HG03354 (cell line): ENCODE measurements around the gene GOLT1A.

Experiments
- ATAC-seq: cut with Tn5 transposase; IDR thresholded peaks from one replicate; pipeline ENCODE4 v1.9.1; 2021; ENCODE audit warnings: mild to moderate bottlenecking; ENCODE audit not compliant: unreplicated experiment, poor library complexity, severe bottlenecking

GOLT1A gene

DNA sequence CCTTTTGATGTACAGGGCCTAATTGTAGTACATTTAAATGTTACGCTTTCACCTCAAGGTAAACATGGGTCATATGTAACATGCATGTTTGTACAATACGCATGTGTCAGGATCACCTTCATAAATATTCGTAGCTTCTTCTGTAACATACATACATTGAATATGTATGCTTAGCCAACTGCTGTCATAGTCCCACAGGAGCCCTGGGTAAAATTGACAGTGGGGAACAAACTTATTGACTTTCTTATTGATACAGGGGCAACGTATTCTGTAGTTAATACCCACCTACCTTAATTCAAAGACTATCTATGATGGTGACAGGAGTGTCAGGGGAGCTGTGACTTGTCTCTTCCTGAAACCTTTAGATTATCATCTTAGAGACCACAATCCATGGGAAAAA, 43.9 kb downstream of the GOLT1A start:
- ATAC-seq: no peak

DNA sequence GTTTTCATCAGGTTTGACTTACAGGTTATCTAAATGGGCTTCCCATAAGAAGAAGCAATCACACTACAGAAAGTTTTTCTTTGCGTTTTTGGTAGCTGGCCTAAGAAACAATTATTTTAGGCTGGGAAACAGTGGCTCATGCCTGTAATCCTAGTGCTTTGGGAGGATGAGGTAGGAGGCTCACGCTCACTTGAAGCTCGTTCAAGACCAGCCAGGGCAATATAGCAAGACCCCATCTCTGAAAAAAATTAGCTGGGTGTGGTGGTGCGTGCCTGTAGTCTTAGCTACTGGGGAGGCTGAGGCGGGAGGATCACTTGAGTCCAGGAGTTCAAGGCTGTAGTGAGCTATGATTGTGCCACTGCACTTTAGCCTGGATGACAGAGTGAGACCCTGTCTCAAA, 46.1 kb downstream of the GOLT1A start:
- ATAC-seq: no peak

DNA sequence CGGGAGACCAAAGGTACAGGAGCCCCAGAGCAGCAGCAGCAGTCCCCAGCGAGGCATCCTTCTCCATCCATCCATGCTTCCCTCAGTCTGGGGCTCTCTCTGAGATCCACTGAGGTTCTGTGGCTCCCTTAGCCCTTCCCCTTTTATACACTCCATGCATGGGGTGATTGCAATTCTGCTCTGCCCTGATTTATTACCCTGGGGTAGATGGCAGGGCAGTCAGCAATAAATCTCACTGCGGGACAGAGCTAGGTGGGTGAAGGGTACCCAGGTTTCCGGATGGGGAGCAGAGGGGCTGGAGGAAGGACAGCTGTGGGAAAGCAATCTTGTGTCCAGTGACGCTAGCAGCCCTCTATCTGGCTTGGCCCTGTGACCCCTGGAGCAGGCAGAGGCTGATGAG, 47.6 kb downstream of the GOLT1A start, which contains the start of gene REN:
TSS of gene REN (minus strand) at position 119 of the 400 bp plus-strand sequence. CDS start at position 75, 44 bp downstream.
- no peak for ATAC-seq

DNA sequence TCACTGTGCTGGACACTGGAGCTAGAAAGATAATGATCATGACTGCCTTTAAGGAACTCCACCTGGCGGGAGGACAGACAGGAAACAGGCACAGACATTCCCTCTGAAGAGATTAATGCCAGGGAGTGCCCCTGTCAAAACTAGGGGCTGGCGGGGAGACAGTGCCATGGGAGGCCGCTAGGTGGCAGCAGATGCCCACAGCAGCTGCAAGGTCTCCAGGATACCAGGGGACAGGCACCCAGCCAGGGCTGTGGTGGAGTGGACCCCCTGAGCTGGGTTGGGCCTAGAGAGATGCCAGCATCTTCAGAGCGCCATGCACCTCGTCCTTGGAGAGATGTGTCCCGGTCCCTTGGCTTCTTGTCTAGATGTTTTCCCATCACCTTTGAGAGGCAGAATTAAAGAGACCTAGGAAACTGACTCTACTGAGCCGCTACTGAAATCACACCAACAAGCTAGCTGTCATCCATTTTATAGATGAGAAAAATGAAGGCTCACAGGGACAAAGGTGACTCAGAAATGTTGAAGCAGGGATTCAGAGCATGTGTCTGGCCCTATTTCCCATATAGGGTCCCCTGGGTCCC, 51.2 kb downstream of the GOLT1A start:
- ATAC-seq: peak; percentile 68

DNA sequence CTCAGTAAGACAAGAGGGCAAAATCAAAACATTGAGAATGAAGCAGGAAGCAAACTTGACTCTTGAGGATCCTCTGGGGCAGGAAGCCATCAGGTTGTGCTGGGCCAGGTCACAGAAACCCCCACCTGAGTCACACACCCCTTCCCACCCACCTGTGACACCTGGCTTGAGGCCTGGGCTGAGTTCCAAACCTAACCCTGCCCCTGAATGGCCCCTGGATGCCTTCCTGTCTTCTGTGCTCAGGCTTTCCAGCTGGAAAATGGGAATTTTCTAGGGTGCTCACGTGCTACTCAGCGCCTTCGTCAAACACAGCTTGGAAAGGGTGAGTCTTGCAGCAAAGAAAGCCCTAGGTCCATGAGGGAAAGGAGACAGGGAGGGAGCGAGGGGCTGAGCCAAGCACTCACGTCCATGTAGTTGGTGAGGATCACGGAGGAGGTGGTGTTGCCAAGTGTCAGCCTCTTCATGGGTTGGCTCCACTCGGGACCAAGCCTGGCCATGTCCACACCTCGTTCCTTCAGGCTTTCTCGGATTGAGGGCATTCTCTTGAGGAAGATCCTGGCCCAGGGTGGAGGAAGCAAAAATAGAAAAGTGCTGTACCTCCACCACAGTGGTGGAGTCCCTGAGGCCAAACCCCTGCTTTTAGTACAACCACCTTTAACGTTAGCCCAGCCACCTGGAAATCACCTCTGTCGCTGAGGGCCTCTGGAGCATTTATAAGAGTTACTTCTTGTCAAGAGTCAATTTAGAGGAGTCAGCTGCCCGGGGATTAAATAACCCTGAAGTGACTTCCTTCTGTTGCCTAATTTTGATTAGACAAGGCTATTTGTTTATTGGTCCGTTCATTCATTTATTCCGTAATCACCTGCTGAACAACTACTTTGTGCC, 51.9 kb downstream of the GOLT1A start:
- ATAC-seq: no peak

DNA sequence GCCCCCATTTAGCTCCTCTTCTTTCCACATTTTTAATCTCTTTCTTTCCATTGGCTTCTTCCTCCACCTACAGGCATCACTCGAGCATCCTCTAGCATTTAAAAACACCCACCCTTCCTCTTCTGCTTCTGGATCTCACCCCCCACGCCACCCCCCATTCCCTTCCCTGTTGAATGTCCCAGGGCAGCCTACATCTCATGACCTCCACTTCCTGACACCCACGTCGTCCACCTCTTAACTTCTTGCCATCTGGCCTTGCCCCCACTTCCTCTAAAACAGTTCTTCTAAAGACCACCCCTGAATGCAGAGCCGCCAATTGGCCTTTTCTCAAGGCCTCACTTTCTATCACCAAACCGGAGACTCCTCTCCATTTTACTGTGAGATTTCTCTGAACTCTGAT, 55.8 kb downstream of the GOLT1A start:
- ATAC-seq: no peak

DNA sequence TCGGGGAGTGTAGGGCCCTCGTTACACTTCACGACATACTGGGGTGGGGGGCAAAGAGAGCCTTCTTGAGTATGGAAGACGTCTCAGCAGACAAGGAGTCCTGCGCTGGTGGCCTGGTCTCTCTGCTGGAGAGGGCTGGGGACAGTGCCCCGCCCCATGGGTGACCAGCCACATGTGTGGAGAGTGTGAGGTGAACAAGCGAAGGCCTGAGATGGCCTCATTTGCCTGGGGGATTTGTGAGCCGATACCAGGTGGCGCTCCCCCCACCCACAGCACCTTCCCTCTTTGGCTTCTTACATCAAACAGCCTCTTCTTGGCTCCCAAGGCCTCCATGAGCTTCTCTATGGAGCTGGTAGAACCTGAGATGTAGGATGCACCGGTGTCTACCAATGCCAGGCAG, 57.9 kb downstream of the GOLT1A start:
- no peak for ATAC-seq

DNA sequence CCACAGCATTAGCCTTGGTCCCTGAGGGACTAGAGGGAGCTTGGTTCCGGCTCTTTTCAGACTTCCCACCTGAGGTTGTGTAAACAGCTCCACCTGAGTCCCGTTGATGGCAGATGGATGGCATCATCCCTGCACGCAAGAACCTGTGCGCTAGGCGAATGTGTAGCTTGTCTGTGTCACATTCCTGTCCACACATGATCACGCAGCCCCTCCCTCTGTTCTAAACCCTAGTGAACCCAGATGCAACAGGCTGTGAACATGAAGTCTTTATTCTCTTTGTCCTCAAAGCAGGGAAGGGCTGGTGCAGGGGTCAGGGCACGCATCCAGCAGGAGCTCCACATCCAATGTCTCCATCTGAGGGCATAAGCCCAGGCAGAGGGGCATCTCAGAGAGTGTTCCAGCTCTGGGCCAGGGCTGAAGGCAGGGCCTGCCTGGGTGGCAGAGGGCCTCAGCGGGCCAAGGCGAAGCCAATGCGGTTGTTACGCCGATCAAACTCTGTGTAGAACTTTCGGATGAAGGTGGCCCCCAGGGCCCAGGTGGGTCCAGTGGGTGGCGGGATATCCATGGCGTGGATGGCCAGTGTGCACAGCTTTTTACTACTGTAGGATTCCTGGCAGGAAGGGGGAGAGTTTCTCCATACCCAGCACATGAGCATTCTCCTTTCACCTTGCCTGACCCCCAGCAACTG, 59.1 kb downstream of the GOLT1A start:
- no peak for ATAC-seq

DNA sequence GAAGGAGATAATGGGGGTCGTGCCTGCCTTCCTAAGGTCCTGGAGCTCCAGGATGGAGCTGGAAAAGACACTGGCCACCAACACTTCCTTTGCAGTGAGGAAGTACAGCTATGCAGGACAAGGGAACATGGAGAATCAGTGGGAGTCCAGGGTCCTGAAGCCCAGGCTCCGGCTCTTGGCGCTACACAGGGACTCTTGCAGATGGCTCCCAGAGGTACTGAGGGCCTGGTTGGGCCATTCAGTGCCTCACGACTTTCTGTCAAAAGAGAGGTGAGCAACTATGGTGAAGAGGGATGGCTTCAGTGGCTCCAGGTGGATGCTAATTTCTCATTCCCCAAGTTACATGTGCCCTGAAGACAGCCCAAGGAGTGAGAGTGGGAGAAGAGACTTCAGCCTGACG, 60.1 kb downstream of the GOLT1A start:
- no peak for ATAC-seq

DNA sequence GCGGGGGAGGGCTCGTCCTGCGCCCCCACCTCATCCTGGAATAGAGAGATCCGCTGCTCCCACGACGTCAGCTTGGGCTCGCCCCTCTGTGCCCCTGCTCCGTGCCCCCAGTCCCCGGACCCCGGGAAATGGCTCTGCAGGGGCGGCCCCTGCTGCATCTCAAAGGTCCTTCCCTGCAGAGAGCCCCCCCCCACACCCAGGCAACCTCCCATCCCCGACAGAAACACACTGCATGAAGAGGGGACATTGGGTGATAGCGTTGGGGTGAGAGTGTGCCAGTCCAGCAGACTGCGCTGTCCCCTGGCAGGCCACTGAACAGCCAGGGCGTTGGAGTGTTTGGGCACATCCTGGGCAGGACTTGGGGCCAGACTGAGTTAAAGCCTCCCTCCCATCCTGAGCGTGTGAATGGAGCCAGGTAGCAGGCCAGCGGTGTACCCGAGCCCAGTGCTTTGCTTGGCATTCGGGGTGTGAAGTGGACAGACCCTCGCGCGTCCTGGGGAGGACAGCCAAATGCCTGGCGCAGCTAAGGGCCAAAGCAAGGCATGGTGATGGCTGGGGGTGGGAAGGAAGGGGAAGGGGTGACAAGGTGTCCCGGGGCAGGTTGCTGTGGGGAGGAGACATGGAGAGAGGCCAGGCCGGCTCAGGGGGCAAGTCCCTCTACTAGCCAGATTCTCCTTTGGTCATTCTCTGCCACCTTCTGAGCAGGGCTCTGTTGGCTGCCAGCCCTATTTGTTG, 61.3 kb downstream of the GOLT1A start:
- ATAC-seq: no peak

DNA sequence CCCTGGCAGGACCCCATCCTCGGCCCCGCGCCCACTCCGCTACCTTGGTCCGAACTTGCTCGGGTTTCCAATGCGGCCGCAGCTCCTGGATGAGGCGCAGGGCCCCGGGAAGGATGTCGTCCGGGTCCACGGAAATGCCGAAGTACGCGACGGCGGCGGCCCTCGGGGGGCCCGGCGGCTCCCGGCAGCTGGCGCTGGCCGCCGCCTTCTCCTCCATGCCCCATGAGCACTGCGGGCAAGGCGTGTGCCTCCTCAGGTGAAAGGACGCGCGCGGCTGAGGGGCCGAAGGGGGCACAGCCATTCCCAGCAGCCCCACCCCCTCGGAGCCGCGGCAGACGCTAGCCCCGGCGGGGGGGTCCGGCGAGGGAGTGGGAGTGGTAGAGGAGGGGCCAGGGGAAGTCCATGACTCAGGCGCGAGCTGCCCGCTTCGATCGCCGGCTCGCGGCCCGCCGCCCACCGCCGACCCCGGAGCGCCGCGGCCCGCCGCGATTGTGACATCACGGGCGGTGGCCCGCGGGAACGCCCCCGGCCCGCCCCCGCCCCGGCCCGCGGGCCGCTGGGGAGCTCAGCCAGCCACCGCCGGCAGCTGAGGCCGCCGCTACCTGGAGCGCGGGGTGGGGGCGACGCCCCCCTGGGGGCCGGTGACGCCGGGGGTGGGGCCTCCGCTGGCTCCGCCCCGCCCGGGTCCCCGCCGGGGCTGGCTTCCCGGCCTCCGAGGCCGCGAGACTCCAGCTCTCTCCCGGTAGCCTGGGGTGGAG, 62.1 kb downstream of the GOLT1A start, which contains the start of gene ETNK2:
TSS of gene ETNK2 (minus strand) at position 493 of the 758 bp plus-strand sequence. CDS start at position 301, 192 bp downstream.
- no peak for ATAC-seq

DNA sequence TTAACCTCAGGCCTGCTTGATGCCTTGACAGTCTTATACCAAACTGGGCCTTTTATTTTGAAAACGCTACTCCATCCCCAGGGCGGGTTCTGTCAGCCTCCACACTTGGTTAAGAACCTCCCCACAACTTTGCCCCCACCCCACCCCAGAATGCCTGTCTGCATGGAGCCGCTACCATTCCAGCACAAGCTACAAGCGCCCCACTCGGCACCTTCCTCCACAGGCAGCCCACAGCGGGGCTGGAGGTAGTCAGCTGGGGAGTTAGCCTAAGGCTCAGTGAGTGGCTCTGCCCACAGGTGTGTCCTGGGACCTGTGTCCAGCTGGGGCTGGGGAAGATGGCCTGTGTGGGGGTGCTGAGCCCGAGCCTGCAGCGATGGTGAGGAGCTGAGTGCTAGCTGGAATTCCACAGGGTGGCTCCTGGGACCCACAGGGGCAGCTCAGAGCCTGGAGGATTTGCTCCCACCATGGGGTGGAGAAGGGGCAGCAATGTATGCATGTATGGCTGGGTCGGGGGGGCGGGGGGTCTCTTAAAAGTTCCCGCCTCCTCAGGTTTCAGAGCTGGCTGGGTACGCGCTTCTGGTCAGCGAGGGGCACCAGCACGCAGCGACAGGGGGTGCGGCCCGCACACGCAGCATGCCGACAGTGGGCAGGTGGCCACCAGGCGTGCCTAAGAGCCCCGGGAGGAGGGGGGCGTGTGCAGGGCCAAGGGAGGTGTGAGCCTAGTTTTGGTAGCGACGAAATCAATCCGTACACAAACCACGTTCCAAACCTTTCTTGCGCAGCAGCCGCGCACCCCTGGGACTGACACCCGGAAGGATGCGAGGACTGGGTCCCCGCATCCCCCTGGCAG, 62.9 kb downstream of the GOLT1A start:
- ATAC-seq: no peak

DNA sequence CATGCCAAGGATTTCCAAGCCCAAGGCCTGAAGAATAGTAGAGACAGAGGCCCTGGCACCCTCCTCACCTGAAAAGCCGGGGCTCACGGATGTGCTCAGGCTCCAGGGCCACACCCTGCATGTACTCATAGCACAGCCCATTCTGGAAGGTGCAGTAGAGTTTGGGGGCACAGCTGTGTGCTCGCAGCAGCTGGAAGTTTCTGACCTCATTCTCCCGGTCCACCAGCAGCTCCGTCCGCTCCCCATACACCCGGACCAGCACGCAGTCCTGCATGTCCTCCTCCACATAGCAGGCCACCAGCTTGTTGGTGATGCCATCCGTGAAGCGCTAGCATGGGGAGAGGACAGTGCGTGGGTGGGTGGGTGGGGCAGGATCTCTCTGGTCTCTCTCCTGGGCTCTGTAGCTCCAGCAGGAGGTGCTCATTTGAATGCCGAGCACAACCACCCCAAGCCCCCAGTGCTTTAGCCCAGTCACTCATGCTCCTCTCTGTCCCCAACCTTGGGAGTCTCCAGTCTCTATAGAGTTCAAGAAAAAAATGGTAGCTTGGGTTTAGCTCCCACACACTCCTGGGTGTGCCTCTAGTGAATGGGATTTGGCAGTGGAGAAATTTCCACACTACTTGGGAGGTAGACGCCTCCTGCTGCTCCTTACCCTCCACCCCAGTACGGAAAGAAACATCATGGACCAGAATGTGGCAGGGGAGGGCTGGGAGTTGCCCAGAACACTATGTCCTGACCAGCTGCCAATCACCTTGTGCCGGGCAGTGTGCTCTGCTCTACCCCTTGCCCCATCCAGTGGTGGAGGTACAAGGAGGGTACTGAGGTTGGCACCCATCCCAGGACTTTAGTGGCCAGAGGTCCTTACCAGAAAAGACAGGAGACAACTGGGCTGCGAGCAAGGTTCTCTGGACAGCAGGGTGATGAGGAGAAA, 63.9 kb downstream of the GOLT1A start:
- no peak for ATAC-seq

DNA sequence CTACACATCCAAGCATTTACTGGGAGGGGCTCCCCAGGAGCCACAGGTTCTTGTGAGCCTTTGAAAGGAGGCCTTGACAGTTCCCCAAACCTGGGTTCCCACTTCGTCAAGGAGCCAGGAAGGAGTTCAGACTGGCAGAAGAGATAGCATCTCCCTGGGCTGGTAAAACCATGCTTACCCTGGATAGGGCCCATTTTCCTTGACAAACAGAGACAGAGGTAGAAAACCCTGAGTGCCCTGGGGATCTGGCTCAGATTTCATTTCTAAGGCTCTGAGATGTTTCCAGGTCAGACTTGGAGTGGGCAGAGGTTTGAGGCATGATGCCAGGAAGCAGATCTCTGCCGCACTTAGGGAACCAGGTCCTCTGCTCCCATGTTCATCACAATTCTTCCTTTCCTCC, 64.7 kb downstream of the GOLT1A start:
- ATAC-seq: no peak
